Measurements from ENCODE around the gene UBR2. TPM values are rescaled to one million over a fixed set of nuclear protein-coding genes. Genes with fewer than 3 reads are reported as not detected.

The UBR2 gene
- total and polyA plus RNA-seq, 9 of the 15 experiments (the other 6 are each of a cell fraction or from before 2014, with no cell fraction given) = 9.1 to 38.9 (median 23.4) TPM

DNA sequence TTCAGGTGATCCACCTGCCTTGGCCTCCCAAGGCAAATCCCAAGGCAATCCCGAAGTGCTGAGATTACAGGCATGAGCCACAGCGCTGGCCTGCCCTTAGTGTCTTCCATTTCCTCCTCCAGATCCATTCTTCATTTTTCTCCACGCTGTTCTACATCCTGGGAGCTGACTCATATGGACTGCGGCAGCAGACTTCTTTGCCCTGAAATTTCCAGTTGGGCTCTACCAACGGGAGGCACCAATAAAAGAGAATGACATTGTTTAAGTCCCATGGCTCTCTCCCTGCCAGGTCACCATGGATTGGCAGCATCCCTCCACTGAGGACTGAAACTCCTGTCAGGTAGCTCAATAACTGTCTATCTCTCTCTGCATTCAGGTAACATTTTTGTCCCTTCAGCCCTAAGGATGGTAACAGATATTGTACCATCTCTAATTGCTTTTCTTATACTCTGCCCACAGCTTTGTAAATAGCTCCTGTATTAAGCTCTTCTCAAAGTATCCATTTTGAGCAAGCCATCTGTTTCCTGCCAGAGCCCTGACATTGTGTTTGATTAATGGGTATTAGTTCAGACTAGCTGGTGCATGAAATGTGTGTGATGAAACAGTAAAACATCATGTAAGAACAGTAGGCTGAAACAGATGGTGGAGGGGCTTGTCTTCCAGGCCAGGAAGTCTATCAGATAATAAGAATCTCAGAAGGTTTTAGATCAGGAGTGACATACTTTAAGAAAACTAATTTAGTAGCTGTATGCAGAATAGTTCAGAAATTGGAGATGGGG, 178.5 kb downstream of the UBR2 start (continued):
- TF ChIP-seq RCOR1 (IDR thresholded peaks at IDR 0.05; ENCODE audit: borderline replicate concordance in 1 of 2, low read depth in 2 of 2, low read length in 2 of 2) (0 out of 4 replicates have a peak, but pooled peaks of 1 of the 2 experiments have one; percentile 24), CBFB (CRISPR knock-in tag; IDR thresholded peaks at IDR 0.05) (no peak), MEIS2 (IDR thresholded peaks at IDR 0.05; ENCODE audit: partially characterized antibody) (peak; percentile 96), NFIC (IDR thresholded peaks at IDR 0.05) (peak; percentile 48; the same call in 1 of the 2 replicates), MTA2 (IDR thresholded peaks at IDR 0.05; ENCODE audit: low read depth) (no peak), ATF3 (IDR thresholded peaks at IDR 0.05) (0 out of 2 replicates have a peak, but pooled peaks have one; percentile 18), ATF3 (CRISPR knock-in tag; conservative IDR thresholded peaks at IDR 0.05) (no peak), ELK1 (CRISPR knock-in tag; IDR thresholded peaks at IDR 0.05) (no peak), ZNF764 (CRISPR knock-in tag; IDR thresholded peaks at IDR 0.05; ENCODE audit: low read depth) (no peak)
- TF ChIP-seq, protein P1, sequence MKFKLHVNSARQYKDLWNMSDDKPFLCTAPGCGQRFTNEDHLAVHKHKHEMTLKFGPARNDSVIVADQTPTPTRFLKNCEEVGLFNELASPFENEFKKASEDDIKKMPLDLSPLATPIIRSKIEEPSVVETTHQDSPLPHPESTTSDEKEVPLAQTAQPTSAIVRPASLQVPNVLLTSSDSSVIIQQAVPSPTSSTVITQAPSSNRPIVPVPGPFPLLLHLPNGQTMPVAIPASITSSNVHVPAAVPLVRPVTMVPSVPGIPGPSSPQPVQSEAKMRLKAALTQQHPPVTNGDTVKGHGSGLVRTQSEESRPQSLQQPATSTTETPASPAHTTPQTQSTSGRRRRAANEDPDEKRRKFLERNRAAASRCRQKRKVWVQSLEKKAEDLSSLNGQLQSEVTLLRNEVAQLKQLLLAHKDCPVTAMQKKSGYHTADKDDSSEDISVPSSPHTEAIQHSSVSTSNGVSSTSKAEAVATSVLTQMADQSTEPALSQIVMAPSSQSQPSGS (CRISPR knock-in tag; IDR thresholded peaks at IDR 0.05) = no peak

Small RNA genes lying within 50 kb of the gene (small RNA-seq; reads per million reads assigned to genes)
- not detected for gene RNU6-890P

Other genes starting within 250 kb of the UBR2 start
- gene TRERF1, start 112.1 kb upstream of the UBR2 start, total RNA-seq (2014; rRNA removed) = 0.04 TPM in 1 of 2 replicates, not detected in the other
- gene TRERF1, start 112.1 kb upstream of the UBR2 start, total RNA-seq (2014; rRNA removed; fragmentation: Illumina TruSeq; extraction: Trizol) = 0.04 TPM in 1 of 2 replicates, not detected in the other
- 0.04 and 0.07 TPM in 2 replicates for gene TRERF1, start 112.1 kb upstream of the UBR2 start, total RNA-seq (2015; rRNA removed; fragmentation: Illumina TruSeq; extraction: Trizol)
- gene TRERF1, start 112.1 kb upstream of the UBR2 start, total RNA-seq (2021) = 0.16 and 0.20 TPM in 2 replicates
- gene TRERF1, start 112.1 kb upstream of the UBR2 start, polyA plus RNA-seq (2011; rRNA removed) = 0.07 and 0.24 TPM in 2 replicates
- 0.07 and 0.10 TPM in 2 replicates for gene TRERF1, start 112.1 kb upstream of the UBR2 start, polyA plus RNA-seq (2014; fragmentation: Illumina TruSeq; extraction: Trizol)
- gene TRERF1, start 112.1 kb upstream of the UBR2 start, polyA plus RNA-seq (2014; fragmentation: Nextera tagmentation; extraction: Ambion mirVana) = not detected
- gene TRERF1, start 112.1 kb upstream of the UBR2 start, polyA plus RNA-seq (2014; rRNA removed) = 0.04 and 0.07 TPM in 2 replicates
- 0.04 TPM in 1 of 2 replicates, not detected in the other for gene PRPH2, start 158.6 kb downstream of the UBR2 start, total RNA-seq (2014; rRNA removed)
- not detected in 2 replicates for gene PRPH2, start 158.6 kb downstream of the UBR2 start, total RNA-seq (2014; rRNA removed; fragmentation: Illumina TruSeq; extraction: Trizol)
- gene PRPH2, start 158.6 kb downstream of the UBR2 start, total RNA-seq (2015; rRNA removed; fragmentation: Illumina TruSeq; extraction: Trizol) = 0.04 TPM in 1 of 2 replicates, not detected in the other
- gene PRPH2, start 158.6 kb downstream of the UBR2 start, total RNA-seq (2021) = 0.09 TPM in 1 of 2 replicates, not detected in the other
- 0.03 and 0.04 TPM in 2 replicates for gene PRPH2, start 158.6 kb downstream of the UBR2 start, polyA plus RNA-seq (2011; rRNA removed)
- 0.03 and 0.10 TPM in 2 replicates for gene PRPH2, start 158.6 kb downstream of the UBR2 start, polyA plus RNA-seq (2014; fragmentation: Illumina TruSeq; extraction: Trizol)
- gene PRPH2, start 158.6 kb downstream of the UBR2 start, polyA plus RNA-seq (2014; fragmentation: Nextera tagmentation; extraction: Ambion mirVana) = under 1 TPM; 0.03 to 0.11 TPM
- gene PRPH2, start 158.6 kb downstream of the UBR2 start, polyA plus RNA-seq (2014; rRNA removed) = 0.26 TPM in 1 of 2 replicates, not detected in the other
- 34.1 and 55.1 TPM in 2 replicates for gene TBCC, start 182.1 kb downstream of the UBR2 start, total RNA-seq (2014; rRNA removed)
- 16.1 and 20.9 TPM in 2 replicates for gene TBCC, start 182.1 kb downstream of the UBR2 start, total RNA-seq (2014; rRNA removed; fragmentation: Illumina TruSeq; extraction: Trizol)
- gene TBCC, start 182.1 kb downstream of the UBR2 start, total RNA-seq (2015; rRNA removed; fragmentation: Illumina TruSeq; extraction: Trizol) = 31.3 and 31.9 TPM in 2 replicates
- 27.8 and 28.7 TPM in 2 replicates for gene TBCC, start 182.1 kb downstream of the UBR2 start, total RNA-seq (2021)
- 16.5 and 19.5 TPM in 2 replicates for gene TBCC, start 182.1 kb downstream of the UBR2 start, polyA plus RNA-seq (2011; rRNA removed)
- 23.3 and 24.8 TPM in 2 replicates for gene TBCC, start 182.1 kb downstream of the UBR2 start, polyA plus RNA-seq (2014; fragmentation: Illumina TruSeq; extraction: Trizol)
- gene TBCC, start 182.1 kb downstream of the UBR2 start, polyA plus RNA-seq (2014; fragmentation: Nextera tagmentation; extraction: Ambion mirVana) = 1 to 10 TPM; 2.8 to 5.0 TPM
- gene TBCC, start 182.1 kb downstream of the UBR2 start, polyA plus RNA-seq (2014; rRNA removed) = 28.9 and 29.5 TPM in 2 replicates
- 3.7 and 4.4 TPM in 2 replicates for gene BICRAL, start 218.0 kb downstream of the UBR2 start, total RNA-seq (2014; rRNA removed)
- 5.6 and 6.6 TPM in 2 replicates for gene BICRAL, start 218.0 kb downstream of the UBR2 start, total RNA-seq (2014; rRNA removed; fragmentation: Illumina TruSeq; extraction: Trizol)
- gene BICRAL, start 218.0 kb downstream of the UBR2 start, total RNA-seq (2015; rRNA removed; fragmentation: Illumina TruSeq; extraction: Trizol) = 5.2 and 5.7 TPM in 2 replicates
- 9.2 and 10.2 TPM in 2 replicates for gene BICRAL, start 218.0 kb downstream of the UBR2 start, total RNA-seq (2021)
- 10.1 and 11.9 TPM in 2 replicates for gene BICRAL, start 218.0 kb downstream of the UBR2 start, polyA plus RNA-seq (2011; rRNA removed)
- gene BICRAL, start 218.0 kb downstream of the UBR2 start, polyA plus RNA-seq (2014; fragmentation: Illumina TruSeq; extraction: Trizol) = 9.7 and 10.4 TPM in 2 replicates
- 1 to 10 TPM; 1.2 to 1.4 TPM for gene BICRAL, start 218.0 kb downstream of the UBR2 start, polyA plus RNA-seq (2014; fragmentation: Nextera tagmentation; extraction: Ambion mirVana)
- gene BICRAL, start 218.0 kb downstream of the UBR2 start, polyA plus RNA-seq (2014; rRNA removed) = 5.3 and 6.2 TPM in 2 replicates